Hepatocyte (in vitro differentiated cells): ENCODE data around the gene CCDC78. TPM values are rescaled to one million over a fixed set of nuclear protein-coding genes. Genes with fewer than 3 reads are reported as not detected.
A peak's percentile ranks its signal among the peaks of the same experiment; 100 is the strongest.

ENCODE experiments used
- DNase-seq: peaks from one replicate; pipeline ENCODE4 v3.0.0-alpha.2; 2016; ENCODE audit warnings: low spot score
- H2AFZ ChIP-seq: fragments of 200-600 bp; sonication (generic); 2 replicates; pipeline ENCODE4 v1.6.0; 2016; ENCODE audit warnings: antibody characterized with exemption, mild to moderate bottlenecking
- H3K27ac ChIP-seq: fragments of 200-600 bp; sonication (generic); 2 replicates; pipeline ENCODE4 v1.5.1; 2016; ENCODE audit warnings: mild to moderate bottlenecking
- H3K27me3 ChIP-seq: fragments of 200-600 bp; sonication (generic); 2 replicates; pipeline ENCODE4 v1.6.1; 2016
- H3K36me3 ChIP-seq: fragments of 200-600 bp; sonication (generic); replicated peaks from 2 replicates; pipeline ENCODE4 v1.5.1; 2016; ENCODE audit warnings: low read depth; ENCODE audit not compliant: insufficient read depth
- H3K4me1 ChIP-seq: fragments of 200-600 bp; sonication (generic); 2 replicates; pipeline ENCODE4 v1.5.1; 2016; ENCODE audit warnings: mild to moderate bottlenecking, moderate library complexity; ENCODE audit not compliant: insufficient read depth
- H3K4me2 ChIP-seq: fragments of 200-600 bp; sonication (generic); 2 replicates; pipeline ENCODE4 v1.6.0; 2016
- H3K4me3 ChIP-seq: fragments of 200-600 bp; sonication (generic); 2 replicates; pipeline ENCODE4 v1.5.1; 2016; ENCODE audit warnings: mild to moderate bottlenecking
- H3K79me2 ChIP-seq: fragments of 200-600 bp; sonication (generic); 2 replicates; pipeline ENCODE4 v1.6.0; 2017; ENCODE audit warnings: mild to moderate bottlenecking
- H3K9me2 ChIP-seq: fragments of 200-600 bp; sonication (generic); replicated peaks from 2 replicates; pipeline ENCODE4 v1.6.0; 2017; ENCODE audit warnings: mild to moderate bottlenecking; ENCODE audit not compliant: insufficient read depth
- H3K9me3 ChIP-seq: fragments of 200-600 bp; sonication (generic); 2 replicates; pipeline ENCODE4 v1.5.1; 2016; ENCODE audit warnings: low read depth, mild to moderate bottlenecking
- H4K20me1 ChIP-seq: fragments of 200-600 bp; sonication (generic); 2 replicates; pipeline ENCODE4 v1.6.0; 2016; ENCODE audit warnings: mild to moderate bottlenecking; ENCODE audit not compliant: insufficient read depth, poor library complexity, severe bottlenecking
- CTCF ChIP-seq: fragments of 200-600 bp; sonication (generic); IDR thresholded peaks from 2 replicates; pipeline ENCODE4 v1.5.1; 2016; ENCODE audit warnings: antibody characterized with exemption, mild to moderate bottlenecking; ENCODE audit not compliant: poor library complexity
- EZH2 ChIP-seq: fragments of 200-600 bp; sonication (generic); IDR thresholded peaks from 2 replicates; pipeline ENCODE4 v1.6.1; 2016; ENCODE audit warnings: antibody characterized with exemption, mild to moderate bottlenecking, borderline replicate concordance
- EZH2phosphoT487 ChIP-seq: fragments of 200-600 bp; sonication (generic); IDR thresholded peaks from one replicate; pipeline ENCODE4 v1.6.1; 2018; ENCODE audit warnings: antibody characterized with exemption, mild to moderate bottlenecking, low read depth, moderate library complexity; ENCODE audit not compliant: unreplicated experiment, severe bottlenecking
- WGBS: methylation state at CpG from one replicate; pipeline ENCODE4 v1.1.6; 2016; ENCODE audit warnings: low lambda C conversion rate; ENCODE audit errors: missing lambda C conversion rate; 5-methylcytosine and 5-hydroxymethylcytosine counted together
- polyA plus RNA-seq: library from polyadenylated mRNA; unstranded; fragments of >200 nt; fragmentation: Nextera tagmentation; extraction: Ambion mirVana; gene quantifications from 2 replicates; pipeline ENCODE4 v1.2.1, GENCODE V29; 2016
- total RNA-seq: library from RNA; depleted of rRNA; stranded (reverse); fragments of >200 nt; gene quantifications from 2 replicates; pipeline ENCODE4 v1.2.3, GENCODE V29; 2014

The CCDC78 gene
- total and polyA plus RNA-seq, 2 experiments from 2014 or later: 2.2 to 6.8 TPM

DNA sequence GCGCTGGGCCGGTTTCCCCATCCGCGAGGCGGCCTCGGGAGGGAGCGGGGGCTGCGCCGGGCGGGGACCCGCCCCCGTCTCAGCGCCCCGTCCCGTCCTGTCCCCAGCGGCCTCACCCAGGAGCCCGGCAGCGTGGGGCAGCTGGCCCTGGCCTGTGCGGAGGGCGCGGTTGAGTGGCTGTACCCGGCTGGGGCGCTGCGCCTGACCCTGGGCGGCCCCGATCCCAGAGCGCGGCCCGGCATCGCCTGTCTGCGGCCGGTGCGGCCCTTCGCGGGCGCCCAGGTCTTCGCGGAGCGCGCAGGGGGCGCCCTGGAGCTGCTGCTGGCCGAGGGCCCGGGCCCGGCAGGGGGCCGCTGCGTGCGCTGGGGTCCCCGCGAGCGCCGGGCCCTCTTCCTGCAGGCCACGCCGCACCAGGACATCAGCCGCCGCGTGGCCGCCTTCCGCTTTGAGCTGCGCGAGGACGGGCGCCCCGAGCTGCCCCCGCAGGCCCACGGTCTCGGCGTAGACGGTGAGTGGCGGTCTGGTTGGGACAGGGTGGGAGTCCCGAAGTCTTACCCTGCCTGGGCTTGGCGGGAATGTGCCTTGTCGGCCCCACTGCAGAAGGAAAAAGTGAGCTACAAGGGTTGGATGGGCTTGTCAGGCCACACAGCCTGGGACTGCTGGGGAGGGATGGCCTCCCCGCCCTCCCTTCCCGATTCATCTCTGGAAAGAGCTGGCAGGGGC lies 10.6 kb downstream of the CCDC78 start:
- Histone ChIP-seq H3K4me1 (peaks cover 19% of the 10 kb centered on the region), H4K20me1 (peaks cover 4% of the 10 kb centered on the region), H3K79me2 (no peaks in the 10 kb centered on the region), H2AFZ (peak overlapping the region; percentile 45), H3K27ac (no peak overlapping the region), H3K36me3 (no peaks in the 10 kb centered on the region), H3K9me3 (no peaks in the 10 kb centered on the region), H3K27me3 (peaks cover 23% of the 10 kb centered on the region), H3K9me2 (no peaks in the 10 kb centered on the region), H3K4me2 (peak overlapping the region; percentile 97), H3K4me3 (no peak overlapping the region)
- peak; percentile 50 for TF ChIP-seq EZH2
- peak; percentile 36 for TF ChIP-seq EZH2phosphoT487
- no peak for TF ChIP-seq CTCF
- WGBS: 8% methylated on average over 45 of the region's 74 CpGs
- DNase-seq: peak; percentile 57

DNA sequence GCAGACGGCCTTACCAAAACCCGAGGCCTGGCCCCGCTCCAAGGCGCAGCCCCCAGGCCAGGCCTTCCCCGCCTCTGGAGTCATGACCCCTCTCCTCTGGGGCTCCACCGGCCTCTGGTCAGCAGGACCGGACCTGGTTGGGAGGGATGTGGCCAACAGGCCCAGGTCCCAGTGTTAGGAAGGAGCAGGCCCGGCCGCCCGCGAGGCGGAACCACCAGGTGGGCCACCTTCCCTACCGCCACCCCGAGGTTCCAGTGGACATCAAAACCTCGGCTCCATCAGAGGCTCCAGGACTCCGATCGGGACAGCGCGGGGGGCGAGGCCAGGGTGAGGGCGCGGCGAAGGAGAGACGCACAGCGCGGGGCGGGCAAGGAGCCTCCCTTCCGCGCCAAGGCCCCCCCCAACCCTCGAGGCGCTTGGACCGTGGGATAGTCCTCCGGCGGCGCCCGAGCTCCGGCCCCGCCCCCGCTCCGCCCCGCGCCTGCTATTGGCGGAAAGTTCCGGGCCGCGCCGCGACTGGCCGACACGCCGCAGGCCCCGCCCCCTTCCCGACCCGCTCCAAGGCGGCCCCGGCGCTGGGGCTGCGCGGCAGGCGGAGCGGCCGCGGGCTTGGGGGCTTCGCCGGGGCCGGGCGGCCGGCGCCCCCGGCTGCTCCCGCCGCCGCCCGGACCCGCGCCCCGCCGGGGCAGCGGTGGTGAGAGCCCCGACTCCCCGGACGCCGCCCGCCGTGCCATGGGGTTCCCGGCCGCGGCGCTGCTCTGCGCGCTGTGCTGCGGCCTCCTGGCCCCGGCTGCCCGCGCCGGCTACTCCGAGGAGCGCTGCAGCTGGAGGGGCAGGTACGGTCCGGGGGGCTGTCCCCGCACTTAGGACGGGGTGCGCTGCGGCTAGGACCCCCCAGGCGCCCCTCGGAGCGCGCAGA lies 11.4 kb downstream of the CCDC78 start, which contains the start of gene METRN:
METRN (plus strand) TSS at position 561 of the 919 bp plus-strand sequence; CDS start at position 733, 172 bp downstream.
- peak within 1 kb of the TSS; percentile 97 for H3K4me2 ChIP-seq
- peak within 1 kb of the TSS; percentile 45 for H2AFZ ChIP-seq
- H4K20me1 ChIP-seq: peaks cover 1% of the 10 kb centered on the region
- H3K4me3 ChIP-seq: no peak within 1 kb of the TSS
- H3K79me2 ChIP-seq: no peaks in the 10 kb centered on the region
- H3K4me1 ChIP-seq: peaks cover 13% of the 10 kb centered on the region
- peaks cover 30% of the 10 kb centered on the region for H3K27me3 ChIP-seq
- H3K9me3 ChIP-seq: no peaks in the 10 kb centered on the region
- no peaks in the 10 kb centered on the region for H3K9me2 ChIP-seq
- H3K27ac ChIP-seq: no peak within 1 kb of the TSS
- TF ChIP-seq EZH2phosphoT487 (no peak), CTCF (no peak), EZH2 (no peak)
- H3K36me3 ChIP-seq: no peaks in the 10 kb centered on the region
- WGBS: 19% methylated on average over 48 of the region's 108 CpGs
- peak; percentile 95 for DNase-seq

DNA sequence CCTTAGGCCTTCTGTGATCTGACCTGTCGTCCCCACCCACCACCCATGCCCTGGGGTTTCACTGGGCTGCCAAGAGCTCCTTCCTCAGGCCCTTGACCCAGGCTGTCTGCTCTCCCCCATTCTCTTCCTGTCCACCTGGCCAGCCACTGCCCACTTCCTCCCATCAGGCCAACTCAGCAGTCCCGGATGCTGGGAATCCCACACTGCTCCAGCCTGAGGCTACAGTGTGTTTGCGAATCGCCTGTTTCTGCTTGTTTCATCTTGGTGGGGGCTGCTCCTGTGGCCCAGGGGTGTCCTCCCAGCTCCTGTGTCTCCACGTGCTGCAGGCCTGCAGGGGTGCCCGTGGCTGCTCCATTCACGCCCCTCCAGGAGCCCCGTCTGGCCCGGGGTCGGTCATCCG lies 12.2 kb downstream of the CCDC78 start:
- no peak overlapping the region for H2AFZ ChIP-seq
- H3K36me3 ChIP-seq: no peaks in the 10 kb centered on the region
- peaks cover 37% of the 10 kb centered on the region for H3K27me3 ChIP-seq
- no peaks in the 10 kb centered on the region for H4K20me1 ChIP-seq
- DNase-seq: no peak
- H3K79me2 ChIP-seq: no peaks in the 10 kb centered on the region
- no peaks in the 10 kb centered on the region for H3K9me3 ChIP-seq
- H3K4me2 ChIP-seq: no peak overlapping the region
- TF ChIP-seq EZH2 (no peak), EZH2phosphoT487 (no peak), CTCF (no peak)
- peaks cover 11% of the 10 kb centered on the region for H3K4me1 ChIP-seq
- WGBS: 87% methylated on average over 11 of the region's 11 CpGs
- no peaks in the 10 kb centered on the region for H3K9me2 ChIP-seq
- no peak overlapping the region for H3K4me3 ChIP-seq
- H3K27ac ChIP-seq: no peak overlapping the region
